ENCODE data around the gene CHMP1B.
"Not testable (repeated sequence)": the region's sequence is repeated elsewhere in the genome, so short reads cannot be mapped to it uniquely, and the experiment has no call there.

The CHMP1B gene

GRCh38 chr18:11872479-11873136 lies 21.4 kb downstream of the CHMP1B start:
- DNase-seq = no peak

DNA sequence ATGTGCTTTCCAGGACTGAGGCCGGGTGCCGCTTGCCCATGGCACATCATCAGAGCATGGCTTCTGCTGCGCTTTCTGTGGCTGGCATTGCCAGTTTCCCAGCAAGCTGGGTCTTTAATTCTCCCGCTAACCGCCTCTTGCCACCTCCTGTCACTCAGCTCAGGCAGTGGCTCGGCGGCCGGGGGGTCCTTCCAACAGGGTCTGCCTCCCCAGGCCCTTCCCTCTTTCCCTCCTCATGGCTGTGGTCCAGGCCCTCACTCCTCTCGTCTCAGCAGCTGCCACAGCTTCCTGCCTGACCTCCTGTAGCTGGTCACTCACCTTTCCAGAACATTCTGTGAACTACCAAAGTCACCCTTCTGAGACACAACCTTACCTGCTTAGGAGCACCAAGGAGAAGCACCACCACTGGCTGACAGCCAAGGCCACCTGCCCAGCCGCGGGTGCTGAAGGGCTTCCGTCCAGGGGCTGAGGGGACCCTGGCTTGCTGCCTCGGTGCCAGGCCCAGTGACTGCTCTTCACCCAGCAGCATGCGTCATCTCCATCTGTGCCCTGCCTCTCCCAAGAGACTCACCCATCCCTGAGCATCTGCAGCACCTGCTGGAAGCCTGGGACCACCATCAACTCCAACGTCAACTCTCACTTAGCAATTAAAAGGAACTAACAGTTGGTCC lies 22.6 kb downstream of the CHMP1B start:
- DNase-seq = no peak

DNA sequence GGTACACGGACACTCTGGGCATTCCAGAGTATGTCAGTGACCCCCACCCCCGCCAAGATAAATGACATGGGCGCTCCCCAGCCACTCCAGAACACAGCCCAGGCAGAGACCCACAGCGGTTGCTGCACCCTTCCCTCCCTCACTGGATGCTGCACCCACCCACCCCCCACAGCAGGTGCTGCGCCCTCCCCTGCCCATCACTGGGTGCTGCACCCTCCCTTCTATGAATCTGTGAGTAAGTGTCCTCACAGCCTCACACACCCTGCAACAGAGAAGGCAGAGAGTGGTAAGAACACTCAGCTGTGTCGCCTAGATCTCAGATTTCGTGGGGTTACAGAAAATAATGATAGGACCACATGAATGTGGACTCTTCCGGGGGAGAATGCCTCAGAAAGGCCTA lies 23.5 kb downstream of the CHMP1B start:
- no peak for DNase-seq

DNA sequence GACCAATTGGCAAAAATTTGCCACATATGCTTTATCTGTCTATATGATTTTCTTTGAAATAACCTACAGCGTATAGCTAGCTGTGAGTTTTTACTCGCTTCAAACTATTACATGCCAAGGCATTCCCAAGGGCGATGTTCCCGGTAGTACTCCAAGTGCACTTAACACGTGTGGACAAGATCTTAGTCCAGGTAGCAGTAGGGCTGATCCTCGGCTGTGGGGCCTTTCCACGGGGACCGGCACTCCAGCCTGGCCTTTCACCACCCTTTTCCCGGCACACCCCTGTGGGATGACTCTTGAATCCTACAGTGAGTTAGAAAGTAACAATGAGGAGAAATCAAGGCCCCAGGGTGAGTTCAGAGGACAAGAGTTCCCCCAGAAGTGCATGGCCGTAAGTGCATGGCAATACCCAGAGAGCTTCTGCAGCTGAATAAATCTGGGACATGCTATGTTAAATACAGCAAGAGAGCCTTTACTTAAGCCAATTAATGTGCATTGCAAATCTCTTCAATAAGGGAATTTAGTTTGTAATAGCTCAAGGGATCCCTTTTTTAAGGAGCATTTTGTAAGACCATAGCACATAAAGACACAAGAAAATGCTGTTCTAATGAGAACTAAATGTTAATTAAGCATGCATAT lies 26.4 kb downstream of the CHMP1B start:
- no peak for DNase-seq

- no peak for DNase-seq
Observed at GRCh38 chr18:11880586-11881304, 29.5 kb downstream of the CHMP1B start.

DNA sequence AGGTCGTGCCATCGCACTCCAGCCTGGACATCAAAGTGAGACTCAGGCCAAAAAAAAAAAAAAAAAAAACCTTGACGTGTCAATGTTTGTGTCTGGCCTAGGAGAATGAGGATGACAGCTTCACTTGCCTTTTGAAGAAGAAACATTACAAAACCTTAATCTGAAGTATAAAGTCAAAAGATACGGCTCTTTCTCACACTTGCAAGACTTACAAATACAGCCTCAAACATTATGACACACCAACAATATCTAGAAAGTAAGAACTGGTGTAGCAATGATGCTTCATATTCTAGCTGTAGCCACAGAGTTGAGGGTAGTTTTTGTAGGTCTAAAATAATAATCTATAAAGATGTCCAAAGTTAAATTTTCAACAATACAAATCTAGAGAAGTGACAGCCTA lies 31.4 kb downstream of the CHMP1B start:
- DNase-seq = no peak

- DNase-seq = no peak
Observed at GRCh38 chr18:11883153-11883552, 31.9 kb downstream of the CHMP1B start.

DNA sequence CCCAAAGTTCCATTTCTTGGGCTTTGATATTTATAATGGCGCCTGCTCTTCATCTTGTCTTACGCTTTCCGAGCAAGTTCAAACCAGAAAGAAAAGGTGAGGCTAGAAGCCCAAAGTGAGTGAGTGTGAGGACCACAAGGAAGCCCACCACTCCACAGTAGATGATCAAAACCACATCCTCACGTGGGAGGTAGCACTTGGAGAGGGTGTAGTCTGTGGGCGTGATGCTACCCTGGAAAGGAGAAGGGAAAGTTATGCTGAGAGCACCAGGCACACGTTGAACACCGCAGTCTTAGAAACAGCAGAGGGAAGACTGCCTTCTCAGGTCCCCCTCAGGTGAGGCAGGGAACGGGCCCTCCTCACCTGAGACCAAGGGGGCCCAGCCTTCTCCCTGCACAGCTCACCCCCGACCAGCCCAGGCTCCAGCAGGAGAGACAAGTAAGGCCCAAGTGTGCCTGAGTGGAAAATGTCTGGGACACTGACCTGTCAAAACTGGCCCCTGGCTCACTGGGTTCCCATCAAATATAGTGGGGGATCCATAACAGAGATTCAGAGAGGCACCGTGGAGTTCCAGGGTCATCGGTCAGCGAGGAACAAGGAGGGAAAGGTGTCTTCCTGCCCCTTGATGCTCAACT lies 33.3 kb downstream of the CHMP1B start:
- no peak for DNase-seq

GRCh38 chr18:11885278-11885947 lies 34.2 kb downstream of the CHMP1B start:
- no peak for DNase-seq

DNA sequence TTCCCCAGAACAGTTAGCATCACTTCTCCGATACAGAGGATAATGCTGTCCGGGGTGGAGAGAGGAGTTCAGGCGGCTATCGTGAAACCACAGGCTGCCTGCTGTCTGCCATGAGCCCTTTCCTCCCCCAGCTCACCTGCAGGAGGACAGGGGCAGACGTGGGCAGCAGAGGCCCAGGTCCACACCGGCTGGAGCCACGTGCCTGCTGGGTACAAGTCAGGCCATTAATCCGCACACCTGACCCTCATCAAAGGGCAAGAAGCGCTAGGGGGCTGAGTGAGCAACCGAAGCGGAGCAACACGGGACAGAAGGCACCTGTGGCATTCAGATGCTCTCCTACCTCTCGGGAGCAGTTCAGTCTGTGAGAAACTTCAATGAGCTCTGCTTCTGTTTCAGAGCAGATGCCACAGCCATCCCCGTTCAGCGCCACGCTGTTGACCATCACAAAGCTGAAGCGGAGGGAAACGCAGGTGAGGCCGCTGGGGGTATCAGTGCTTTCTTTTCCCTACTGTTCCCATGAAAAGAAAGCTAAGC lies 35.4 kb downstream of the CHMP1B start:
- DNase-seq = no peak

- no peak for DNase-seq
Observed at GRCh38 chr18:11887328-11888128, 36.3 kb downstream of the CHMP1B start.

DNA sequence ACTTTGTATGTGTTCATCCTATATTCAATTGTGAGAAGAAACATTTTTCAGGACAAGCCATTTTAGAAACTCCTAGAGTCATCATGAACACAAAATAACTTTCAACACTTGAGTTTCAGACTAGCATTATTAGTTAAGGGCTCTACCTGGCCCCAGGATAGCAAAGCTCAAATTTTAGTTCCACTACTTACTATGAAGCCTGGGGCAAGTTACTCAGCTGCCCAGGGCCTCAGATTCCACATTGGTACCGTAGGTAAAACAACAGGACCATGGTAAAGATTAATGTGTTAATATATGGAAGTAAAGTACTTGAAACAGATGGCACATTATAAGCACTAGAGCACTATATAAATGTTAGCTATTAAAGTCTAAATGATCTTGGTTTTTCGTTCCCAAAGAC lies 37.5 kb downstream of the CHMP1B start:
- DNase-seq = no peak

- DNase-seq = no peak
Observed at GRCh38 chr18:11889284-11889683, 38.1 kb downstream of the CHMP1B start.

- no peak for DNase-seq
Observed at GRCh38 chr18:11891737-11892136, 40.5 kb downstream of the CHMP1B start.

DNA sequence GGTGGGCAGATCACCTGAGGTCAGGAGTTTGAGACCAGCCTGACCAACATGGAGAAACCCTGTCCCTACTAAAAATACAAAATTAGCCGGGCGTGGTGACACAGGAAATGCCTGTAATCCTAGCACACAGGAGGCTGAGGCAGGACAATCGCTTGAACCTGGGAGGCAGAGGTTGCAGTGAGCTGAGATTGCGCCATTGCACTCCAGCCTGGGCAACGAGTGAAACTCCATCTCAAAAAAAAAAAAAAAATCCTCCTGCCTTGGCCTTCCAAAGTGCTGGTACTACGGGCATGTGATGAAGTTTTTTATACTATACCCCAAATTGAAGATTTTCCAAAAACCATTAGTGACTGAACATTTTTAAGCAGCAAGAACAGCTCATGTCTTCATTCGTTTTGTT lies 41.2 kb downstream of the CHMP1B start:
- not testable (repeated sequence) for DNase-seq

DNA sequence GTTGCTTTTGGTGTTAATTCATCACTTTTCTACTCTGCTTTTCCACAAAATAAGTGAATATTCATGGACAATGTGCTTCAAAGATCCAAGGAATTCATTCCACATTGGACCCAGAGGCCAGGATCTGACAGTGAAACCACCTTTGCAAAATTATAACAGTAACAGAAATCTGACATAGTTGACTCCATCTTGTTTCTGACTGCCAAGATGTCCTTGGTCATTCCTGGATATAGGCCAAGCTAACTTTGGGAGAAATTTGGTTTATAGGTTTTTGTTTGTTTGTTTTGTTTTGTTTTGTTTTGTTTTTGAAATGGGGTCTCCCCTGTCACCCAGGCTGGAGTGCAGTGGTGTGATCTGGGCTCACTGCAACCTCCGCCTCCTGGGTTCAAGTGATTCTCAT lies 46.6 kb downstream of the CHMP1B start:
- no peak for DNase-seq

DNA sequence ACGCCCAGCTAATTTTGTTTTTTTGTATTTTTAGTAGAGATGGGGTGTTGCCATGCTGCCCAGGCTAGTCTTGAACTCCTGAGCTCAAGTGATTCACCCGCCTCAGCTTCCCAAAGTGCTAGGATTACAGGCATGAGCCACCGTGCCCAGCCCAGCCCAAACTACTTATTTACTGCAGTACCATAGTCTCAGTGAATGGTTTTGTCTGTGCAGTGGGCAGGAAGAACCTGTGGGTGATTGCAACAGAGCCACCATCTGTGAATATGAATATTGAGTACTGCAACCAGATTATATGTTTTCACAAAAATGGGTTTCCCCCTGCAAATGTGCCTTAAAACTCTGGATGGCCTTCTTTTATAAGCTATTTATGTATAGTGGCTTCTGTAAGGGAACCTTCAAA lies 47.9 kb downstream of the CHMP1B start:
- DNase-seq = no peak

GRCh38 chr18:11901826-11902438 lies 50.7 kb downstream of the CHMP1B start:
- DNase-seq = no peak

DNA sequence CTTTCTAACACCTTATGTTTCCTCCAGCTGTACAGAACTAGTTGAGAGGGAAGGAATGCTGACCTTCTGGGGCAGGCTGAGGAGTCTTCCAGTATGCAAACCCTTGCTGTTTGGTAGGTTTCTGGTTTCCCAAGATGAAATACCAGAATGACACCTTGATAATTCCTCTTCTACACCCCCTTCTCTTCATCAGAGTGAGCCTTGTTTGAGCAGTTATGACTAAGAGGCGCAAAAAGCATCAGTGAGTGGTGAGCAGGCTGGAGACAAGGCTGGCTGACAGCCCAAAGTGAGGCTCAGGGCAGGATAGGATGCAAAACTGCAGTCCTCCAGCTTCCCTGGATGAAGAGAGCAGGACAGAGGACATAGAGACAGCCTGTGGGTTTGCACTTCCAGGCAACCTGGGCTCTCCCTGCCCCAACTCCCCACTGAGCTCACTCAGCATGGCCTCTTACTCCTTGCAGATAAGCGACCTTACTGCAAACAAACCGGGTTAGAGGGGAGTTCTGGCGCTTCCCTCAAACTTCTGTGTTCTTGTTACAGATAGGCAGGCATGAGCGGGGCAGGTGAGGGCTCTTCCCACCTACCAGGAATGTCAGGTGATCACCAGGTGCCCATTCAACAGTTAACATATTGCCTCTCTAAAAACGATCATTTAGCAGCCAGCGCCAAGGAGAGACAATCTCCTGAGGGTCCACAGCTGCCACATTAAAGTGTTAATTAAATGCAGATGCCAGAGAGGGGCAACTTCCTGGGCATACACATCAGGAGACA lies 51.5 kb downstream of the CHMP1B start:
- no peak for DNase-seq

Data from stimulated activated naive CD4-positive, alpha-beta T cell treated with Interleukin-2 at 50 U/mL for 16 hours (primary cell).